Bronchial epithelial cell (primary cell): Measurements from ENCODE around the gene ATRN. TPM values are rescaled to one million over a fixed set of nuclear protein-coding genes. Genes with fewer than 3 reads are reported as not detected.

Source experiments
- DNase-seq: peaks from one replicate; pipeline ENCODE4 v3.0.0-alpha.2; 2010; ENCODE audit warnings: low read depth
- FAIRE-seq: peaks from 2 replicates; lab custom pipeline; 2011; peaks lifted over from hg19 to GRCh38; lab: Jason Lieb, UNC
- H3K27me3 ChIP-seq: 2 replicates; pipeline ENCODE4 v1.5.1; 2011; ENCODE audit warnings: low read length; ENCODE audit not compliant: control insufficient read depth, insufficient read depth
- H3K36me3 ChIP-seq: 2 replicates; pipeline ENCODE4 v1.5.1; 2011; ENCODE audit warnings: low read length; ENCODE audit not compliant: control insufficient read depth, insufficient read depth
- H3K4me3 ChIP-seq: 2 replicates; pipeline ENCODE4 v1.5.1; 2011; ENCODE audit warnings: mild to moderate bottlenecking, low read depth, low read length, control low read depth
- total RNA-seq: library from RNA; depleted of rRNA; stranded (reverse); fragments of >200 nt; gene quantifications from 2 replicates; pipeline ENCODE4 v1.2.1, GENCODE V29; 2014
- TF ChIP-seq, protein P1 (sequence below): IDR thresholded peaks from 2 replicates; pipeline ENCODE4 v1.5.1; 2011; ENCODE audit warnings: mild to moderate bottlenecking, moderate library complexity, low read length, control low read depth, inconsistent platforms; ENCODE audit not compliant: insufficient read depth, severe bottlenecking

ATRN gene
- total RNA-seq, 1 donor from 2014 or later = 50.0 TPM

GRCh38 chr20:3669710-3670367 is 199.0 kb downstream of the ATRN start:
- TF ChIP-seq, protein P1, sequence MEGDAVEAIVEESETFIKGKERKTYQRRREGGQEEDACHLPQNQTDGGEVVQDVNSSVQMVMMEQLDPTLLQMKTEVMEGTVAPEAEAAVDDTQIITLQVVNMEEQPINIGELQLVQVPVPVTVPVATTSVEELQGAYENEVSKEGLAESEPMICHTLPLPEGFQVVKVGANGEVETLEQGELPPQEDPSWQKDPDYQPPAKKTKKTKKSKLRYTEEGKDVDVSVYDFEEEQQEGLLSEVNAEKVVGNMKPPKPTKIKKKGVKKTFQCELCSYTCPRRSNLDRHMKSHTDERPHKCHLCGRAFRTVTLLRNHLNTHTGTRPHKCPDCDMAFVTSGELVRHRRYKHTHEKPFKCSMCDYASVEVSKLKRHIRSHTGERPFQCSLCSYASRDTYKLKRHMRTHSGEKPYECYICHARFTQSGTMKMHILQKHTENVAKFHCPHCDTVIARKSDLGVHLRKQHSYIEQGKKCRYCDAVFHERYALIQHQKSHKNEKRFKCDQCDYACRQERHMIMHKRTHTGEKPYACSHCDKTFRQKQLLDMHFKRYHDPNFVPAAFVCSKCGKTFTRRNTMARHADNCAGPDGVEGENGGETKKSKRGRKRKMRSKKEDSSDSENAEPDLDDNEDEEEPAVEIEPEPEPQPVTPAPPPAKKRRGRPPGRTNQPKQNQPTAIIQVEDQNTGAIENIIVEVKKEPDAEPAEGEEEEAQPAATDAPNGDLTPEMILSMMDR = no peak
- FAIRE-seq = no peak
- peaks cover 21% of the 10 kb centered on the region for H3K27me3 ChIP-seq
- H3K4me3 ChIP-seq = no peak overlapping the region
- no peak for DNase-seq
- H3K36me3 ChIP-seq = no peaks in the 10 kb centered on the region

DNA sequence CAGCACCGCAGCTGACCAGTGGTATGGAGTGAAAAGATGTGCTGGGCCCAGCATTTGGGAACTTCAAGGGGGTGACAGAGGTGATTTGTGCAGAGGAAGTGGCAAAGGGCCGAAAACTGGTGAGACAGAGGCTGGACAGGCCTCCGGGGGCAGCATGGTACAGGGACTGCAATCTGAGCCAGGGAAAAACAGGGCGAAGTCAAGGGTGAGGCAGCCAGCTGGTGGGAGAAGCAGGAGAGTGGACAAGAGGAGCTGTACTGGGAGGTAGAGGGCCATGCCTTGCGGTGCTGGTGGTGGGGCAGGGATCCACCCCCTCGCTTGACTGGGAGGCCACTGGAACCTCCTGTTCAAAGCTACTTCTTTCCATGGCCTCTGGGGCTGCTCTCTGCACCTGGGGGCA is 199.7 kb downstream of the ATRN start:
- peaks cover 25% of the 10 kb centered on the region for H3K27me3 ChIP-seq
- H3K4me3 ChIP-seq = no peak overlapping the region
- no peak for FAIRE-seq
- H3K36me3 ChIP-seq = no peaks in the 10 kb centered on the region
- no peak for DNase-seq
- TF ChIP-seq, protein P1 = no peak

DNA sequence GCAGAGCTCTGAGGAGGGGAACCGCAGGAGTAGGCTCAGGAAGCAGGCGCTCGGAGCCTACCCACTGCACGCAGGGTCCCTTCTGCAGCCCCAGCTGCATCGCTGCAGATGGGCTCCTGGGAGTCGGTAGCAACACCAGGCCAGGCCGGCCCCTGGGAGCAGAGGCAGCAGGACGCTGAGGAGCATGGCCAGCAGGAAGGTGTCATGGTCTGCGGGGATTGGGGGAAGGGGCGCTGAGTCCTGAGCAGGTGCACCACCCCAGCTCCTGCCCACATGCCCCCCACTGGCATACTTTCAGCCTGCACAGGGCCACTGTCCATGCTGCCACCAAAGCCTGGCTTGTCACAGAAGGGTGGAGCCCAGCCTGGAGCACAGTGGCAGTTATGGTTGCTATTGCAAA is 200.1 kb downstream of the ATRN start:
- no peaks in the 10 kb centered on the region for H3K36me3 ChIP-seq
- H3K4me3 ChIP-seq = no peak overlapping the region
- peaks cover 26% of the 10 kb centered on the region for H3K27me3 ChIP-seq
- TF ChIP-seq, protein P1 = no peak
- no peak for FAIRE-seq
- DNase-seq = no peak

DNA sequence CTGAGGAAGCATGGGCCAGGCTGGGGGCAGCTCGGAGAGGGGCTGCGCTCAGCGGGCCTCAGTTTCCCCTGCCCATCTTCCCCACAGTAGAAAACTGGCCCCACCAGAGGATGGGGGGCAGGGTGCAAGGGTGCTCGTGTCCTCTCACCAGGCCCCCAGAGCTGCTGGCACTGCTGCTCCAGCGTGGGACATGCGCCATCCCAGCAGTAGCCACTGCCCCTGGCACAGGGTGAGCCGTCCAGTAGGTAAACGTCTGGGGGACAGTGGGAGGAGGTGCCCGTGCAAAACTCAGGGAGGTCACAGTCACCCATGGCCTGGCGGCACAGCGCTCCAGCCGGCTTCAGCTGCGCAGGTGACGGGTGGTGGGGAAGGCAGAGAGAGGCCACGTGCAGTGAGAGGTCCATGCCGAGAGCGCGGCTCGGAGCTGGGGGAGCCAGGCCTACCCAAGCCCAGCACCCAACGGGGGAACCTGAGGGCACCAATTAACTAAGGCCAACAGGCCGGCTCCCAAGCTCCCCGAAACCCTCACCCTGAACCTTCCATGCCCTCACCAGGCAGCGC is 201.2 kb downstream of the ATRN start:
- TF ChIP-seq, protein P1 = no peak
- Histone ChIP-seq H3K4me3 (no peak overlapping the region), H3K36me3 (no peaks in the 10 kb centered on the region), H3K27me3 (peaks cover 29% of the 10 kb centered on the region)
- no peak for FAIRE-seq
- DNase-seq = no peak

GRCh38 chr20:3672547-3673171 is 201.8 kb downstream of the ATRN start:
- Histone ChIP-seq H3K4me3 (no peak overlapping the region), H3K27me3 (peaks cover 29% of the 10 kb centered on the region), H3K36me3 (no peaks in the 10 kb centered on the region)
- FAIRE-seq = no peak
- TF ChIP-seq, protein P1 = no peak
- DNase-seq = no peak
